RWPE1 (cell line): ENCODE data around the gene EWSR1.

Experiments used
- CTCF ChIA-PET: fragments of 350-600 bp; sonication (Branson Sonifier 250); formaldehyde crosslinking; extraction: SDS; loops from one replicate; lab custom pipeline; 2021; lab: Yijun Ruan, JAX
- POLR2A ChIA-PET: fragments of 400-600 bp; formaldehyde crosslinking; extraction: SDS; loops from one replicate; lab custom pipeline; 2020; ENCODE audit warnings: antibody characterized with exemption; ENCODE audit not compliant: low non-redundant PET; lab: Yijun Ruan, JAX
- DNase-seq: peaks from one replicate; pipeline ENCODE4 v3.0.0; 2012; ENCODE audit warnings: low spot score
- H3K27ac ChIP-seq: fragments of 450-650 bp; 2 replicates; pipeline ENCODE4 v1.5.1; 2017
- TF ChIP-seq, protein P1 (sequence below): fragments of 450-650 bp; conservative IDR thresholded peaks from 2 replicates; pipeline ENCODE4 v1.5.1; 2017; ENCODE audit warnings: low read depth, mild to moderate bottlenecking

Gene EWSR1

DNA sequence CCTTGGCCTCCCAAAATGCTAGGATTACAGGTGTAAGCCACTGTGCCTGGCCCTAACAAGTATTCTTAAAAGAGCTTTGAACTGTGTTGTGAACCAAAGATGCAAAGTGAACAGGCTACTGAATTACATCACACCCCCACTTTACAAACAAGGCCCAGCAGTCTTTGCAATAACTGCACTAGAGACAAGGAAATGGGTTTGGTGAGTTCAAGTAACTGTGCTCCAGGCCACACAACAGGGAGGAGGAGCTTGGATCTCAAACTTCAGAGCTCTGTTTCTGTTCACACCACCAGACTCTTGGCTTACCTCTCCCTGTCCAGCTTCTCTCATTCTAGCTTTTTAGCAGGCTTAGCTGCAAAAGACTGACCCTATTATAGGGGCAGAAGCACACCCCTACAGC lies 77.9 kb downstream of the EWSR1 start:
- POLR2A ChIA-PET = interaction anchor here (0.6 kb wide), 1 partner anchor 82 kb away, joined by 3 read pairs; no protein-coding TSS in a partner anchor
- TF ChIP-seq, protein P1, sequence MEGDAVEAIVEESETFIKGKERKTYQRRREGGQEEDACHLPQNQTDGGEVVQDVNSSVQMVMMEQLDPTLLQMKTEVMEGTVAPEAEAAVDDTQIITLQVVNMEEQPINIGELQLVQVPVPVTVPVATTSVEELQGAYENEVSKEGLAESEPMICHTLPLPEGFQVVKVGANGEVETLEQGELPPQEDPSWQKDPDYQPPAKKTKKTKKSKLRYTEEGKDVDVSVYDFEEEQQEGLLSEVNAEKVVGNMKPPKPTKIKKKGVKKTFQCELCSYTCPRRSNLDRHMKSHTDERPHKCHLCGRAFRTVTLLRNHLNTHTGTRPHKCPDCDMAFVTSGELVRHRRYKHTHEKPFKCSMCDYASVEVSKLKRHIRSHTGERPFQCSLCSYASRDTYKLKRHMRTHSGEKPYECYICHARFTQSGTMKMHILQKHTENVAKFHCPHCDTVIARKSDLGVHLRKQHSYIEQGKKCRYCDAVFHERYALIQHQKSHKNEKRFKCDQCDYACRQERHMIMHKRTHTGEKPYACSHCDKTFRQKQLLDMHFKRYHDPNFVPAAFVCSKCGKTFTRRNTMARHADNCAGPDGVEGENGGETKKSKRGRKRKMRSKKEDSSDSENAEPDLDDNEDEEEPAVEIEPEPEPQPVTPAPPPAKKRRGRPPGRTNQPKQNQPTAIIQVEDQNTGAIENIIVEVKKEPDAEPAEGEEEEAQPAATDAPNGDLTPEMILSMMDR = no peak
- CTCF ChIA-PET = no interaction called here

DNA sequence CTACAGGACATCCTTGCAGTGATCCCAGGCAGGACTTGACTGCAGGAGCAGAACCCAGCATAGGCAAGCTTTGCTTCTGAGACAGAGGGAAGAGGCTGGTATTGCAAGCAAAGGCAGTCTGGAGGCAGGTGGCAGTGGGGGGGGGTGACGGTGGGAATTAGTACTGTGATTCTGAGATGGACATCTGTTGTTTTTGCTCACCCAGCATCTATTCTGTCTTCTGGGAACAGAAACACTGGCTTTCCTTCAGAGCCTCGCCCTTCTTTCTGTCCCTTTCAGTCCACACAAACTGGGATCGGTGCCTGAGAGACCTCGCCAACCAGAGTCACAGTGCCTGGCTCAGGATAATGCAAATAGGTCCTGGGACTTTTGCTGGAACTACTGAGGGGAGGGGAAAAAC lies 78.6 kb downstream of the EWSR1 start:
- no peak for DNase-seq
- CTCF ChIA-PET = no interaction called here
- POLR2A ChIA-PET = no interaction called here

More for the DNA sequence above, 77.9 kb downstream of the EWSR1 start:
- no peak for DNase-seq
- H3K27ac ChIP-seq = no peak overlapping the region

DNA sequence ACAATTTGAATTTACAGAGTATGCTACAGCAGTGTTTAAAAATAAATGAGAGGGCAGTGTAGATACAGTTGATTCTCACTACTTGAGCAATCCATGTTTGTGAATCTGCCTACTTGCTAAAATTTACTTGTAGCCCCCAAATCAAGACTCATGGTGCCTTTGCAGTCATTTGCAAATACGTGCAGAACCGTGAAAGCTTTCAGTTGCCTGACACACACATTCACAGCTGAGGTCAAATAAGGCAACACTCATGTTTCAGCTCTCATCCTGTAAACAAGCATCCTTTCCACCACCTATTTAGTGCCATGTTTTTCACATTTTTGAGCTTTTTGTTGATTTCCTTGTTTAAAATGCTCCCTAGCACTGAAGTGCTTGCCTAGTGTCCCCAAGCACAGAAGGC lies 80.0 kb downstream of the EWSR1 start:
- no peak for DNase-seq
- TF ChIP-seq, protein P1 = no peak
- no peak overlapping the region for H3K27ac ChIP-seq
- ChIA-PET POLR2A (no interaction called here), CTCF (no interaction called here)

More for the DNA sequence above, 78.6 kb downstream of the EWSR1 start:
- TF ChIP-seq, protein P1 = no peak
- H3K27ac ChIP-seq = peak overlapping the region; percentile 4; the same call in 1 of the 2 replicates

DNA sequence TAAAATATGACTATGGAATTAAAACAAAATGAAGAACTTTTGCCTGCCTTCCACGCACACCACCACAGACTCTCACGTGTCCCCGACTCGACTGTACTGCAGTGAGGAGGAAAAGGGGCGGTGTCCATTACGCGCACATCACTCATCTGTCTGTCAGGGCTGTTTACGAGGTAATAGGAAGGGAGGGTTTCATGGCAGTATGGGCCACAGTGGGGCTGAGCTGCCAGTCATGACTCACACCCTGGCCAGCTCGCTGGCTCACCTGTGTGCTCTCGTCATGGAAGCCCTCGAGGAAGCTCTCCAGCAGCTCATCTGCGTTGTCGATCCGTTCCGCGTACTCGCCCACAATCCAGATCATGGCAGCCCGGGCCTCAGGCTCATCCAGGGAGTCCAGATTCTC lies 80.9 kb downstream of the EWSR1 start:
- TF ChIP-seq, protein P1 = no peak
- CTCF ChIA-PET = no interaction called here
- POLR2A ChIA-PET = no interaction called here
- DNase-seq = peak; percentile 94
- peak overlapping the region; percentile 64 for H3K27ac ChIP-seq
